DOHH2 (cell line): Measurements from ENCODE around the gene TESK2.

Experiments used
- H3F3A ChIP-seq: fragments of 200-600 bp; sonication (generic), shearing (Covaris generic); 2 replicates; pipeline ENCODE4 v1.6.0; 2016; ENCODE audit warnings: antibody characterized with exemption, mild to moderate bottlenecking; ENCODE audit not compliant: control insufficient read depth, insufficient read depth
- H3K27ac ChIP-seq: fragments of 200-600 bp; sonication (generic); 2 replicates; pipeline ENCODE4 v1.5.1; 2014; ENCODE audit warnings: low read depth, mild to moderate bottlenecking, low read length, moderate library complexity
- H3K27me3 ChIP-seq: fragments of 200-600 bp; sonication (generic); 2 replicates; pipeline ENCODE4 v1.6.1; 2014; ENCODE audit warnings: mild to moderate bottlenecking, low read length, mixed read lengths; ENCODE audit not compliant: control insufficient read depth
- H3K36me3 ChIP-seq: fragments of 200-600 bp; sonication (generic); 2 replicates; pipeline ENCODE4 v1.6.1; 2014; ENCODE audit warnings: mild to moderate bottlenecking, low read length, moderate library complexity, mixed read lengths; ENCODE audit not compliant: control insufficient read depth
- H3K4me1 ChIP-seq: fragments of 200-600 bp; sonication (generic); 2 replicates; pipeline ENCODE4 v1.6.1; 2014; ENCODE audit warnings: mild to moderate bottlenecking, low read length, mixed read lengths; ENCODE audit not compliant: control insufficient read depth
- H3K4me2 ChIP-seq: fragments of 200-600 bp; sonication (generic); 2 replicates; pipeline ENCODE4 v1.6.0; 2014; ENCODE audit warnings: mild to moderate bottlenecking, low read length, moderate library complexity
- H3K4me3 ChIP-seq: fragments of 200-600 bp; sonication (generic); 2 replicates; pipeline ENCODE4 v1.5.1; 2014; ENCODE audit warnings: mild to moderate bottlenecking, low read length, mixed read lengths
- H3K79me2 ChIP-seq: fragments of 200-600 bp; sonication (generic); 2 replicates; pipeline ENCODE4 v1.6.1; 2014; ENCODE audit warnings: mild to moderate bottlenecking, low read length, mixed read lengths; ENCODE audit not compliant: control insufficient read depth
- H3K9me2 ChIP-seq: fragments of 200-600 bp; sonication (generic); replicated peaks from 2 replicates; pipeline ENCODE4 v1.6.1; 2014; ENCODE audit warnings: mild to moderate bottlenecking, low read length, mixed read lengths; ENCODE audit not compliant: control insufficient read depth
- H3K9me3 ChIP-seq: fragments of 200-600 bp; sonication (generic); 2 replicates; pipeline ENCODE4 v1.6.1; 2014; ENCODE audit warnings: antibody characterized with exemption, low read length, mixed read lengths; ENCODE audit not compliant: control insufficient read depth, insufficient read depth
- H4K20me1 ChIP-seq: fragments of 200-600 bp; sonication (generic); 2 replicates; pipeline ENCODE4 v1.6.0; 2014; ENCODE audit warnings: low read depth, mild to moderate bottlenecking, antibody characterized with exemption, low read length, moderate library complexity; ENCODE audit not compliant: control insufficient read depth, insufficient read depth
- CTCF ChIP-seq: fragments of 200-600 bp; sonication (generic); IDR thresholded peaks from one replicate; pipeline ENCODE4 v1.5.1; 2014; ENCODE audit warnings: antibody characterized with exemption, mild to moderate bottlenecking, low read depth, low read length; ENCODE audit not compliant: poor library complexity, severe bottlenecking
- EZH2phosphoT487 ChIP-seq: fragments of 200-600 bp; sonication (generic); IDR thresholded peaks from 2 replicates; pipeline ENCODE4 v1.6.1; 2017; ENCODE audit warnings: borderline replicate concordance, mild to moderate bottlenecking, antibody characterized with exemption, low read length, moderate library complexity, mixed read lengths

Gene TESK2

GRCh38 chr1:45403718-45404117, 87.2 kb downstream of the TESK2 start:
- H3K27me3 ChIP-seq = no peaks in the 10 kb centered on the region
- H4K20me1 ChIP-seq = no peaks in the 10 kb centered on the region
- H3K27ac ChIP-seq = no peak overlapping the region
- no peaks in the 10 kb centered on the region for H3K36me3 ChIP-seq
- no peaks in the 10 kb centered on the region for H3K9me3 ChIP-seq
- TF ChIP-seq EZH2phosphoT487 (no peak), CTCF (no peak)
- no peaks in the 10 kb centered on the region for H3K79me2 ChIP-seq
- no peak overlapping the region for H3K4me2 ChIP-seq
- no peaks in the 10 kb centered on the region for H3F3A ChIP-seq
- H3K4me3 ChIP-seq = no peak overlapping the region
- H3K9me2 ChIP-seq = no peaks in the 10 kb centered on the region
- H3K4me1 ChIP-seq = peaks cover 36% of the 10 kb centered on the region

GRCh38 chr1:45403298-45403697, 87.7 kb downstream of the TESK2 start:
- H3K4me3 ChIP-seq = no peak overlapping the region

GRCh38 chr1:45401524-45401923, 89.4 kb downstream of the TESK2 start:
- Histone ChIP-seq H4K20me1 (no peaks in the 10 kb centered on the region), H3K36me3 (no peaks in the 10 kb centered on the region), H3K4me1 (peaks cover 22% of the 10 kb centered on the region), H3K27ac (no peak overlapping the region), H3K4me3 (no peak overlapping the region), H3K4me2 (no peak overlapping the region), H3K9me3 (no peaks in the 10 kb centered on the region), H3K9me2 (no peaks in the 10 kb centered on the region), H3K27me3 (no peaks in the 10 kb centered on the region), H3K79me2 (no peaks in the 10 kb centered on the region), H3F3A (peaks cover 10% of the 10 kb centered on the region)
- no peak for TF ChIP-seq CTCF
- no peak for TF ChIP-seq EZH2phosphoT487

More at GRCh38 chr1:45403298-45403697, 87.7 kb downstream of the TESK2 start:
- no peak for TF ChIP-seq CTCF
- TF ChIP-seq EZH2phosphoT487 = no peak
- Histone ChIP-seq H3K36me3 (no peaks in the 10 kb centered on the region), H3K27me3 (no peaks in the 10 kb centered on the region), H3F3A (0 out of 2 replicates have a peak, but pooled peaks cover 3% of the 10 kb centered on the region), H3K27ac (no peak overlapping the region), H3K9me3 (no peaks in the 10 kb centered on the region), H3K4me1 (peaks cover 32% of the 10 kb centered on the region), H3K9me2 (no peaks in the 10 kb centered on the region), H3K79me2 (no peaks in the 10 kb centered on the region), H4K20me1 (no peaks in the 10 kb centered on the region), H3K4me2 (no peak overlapping the region)

DNA sequence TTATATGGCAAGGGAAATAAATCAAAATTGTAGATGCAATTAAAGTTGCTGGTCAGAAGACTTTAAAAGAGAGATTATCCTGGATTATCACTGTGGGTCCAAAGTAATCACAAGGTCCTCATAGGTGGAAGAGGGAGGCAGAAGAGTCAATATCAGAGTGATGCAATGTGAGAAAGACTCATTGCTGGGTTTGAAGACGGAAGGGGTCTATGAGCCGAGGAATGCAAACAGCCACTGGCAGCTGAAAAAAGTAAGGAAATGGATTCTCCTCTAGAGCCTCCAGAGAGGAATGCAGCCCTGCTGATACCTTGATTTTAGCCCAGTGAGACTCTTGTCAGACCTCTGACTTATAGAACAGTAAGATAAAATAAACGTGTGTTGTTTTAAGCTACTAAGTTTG, 90.9 kb downstream of the TESK2 start:
- no peaks in the 10 kb centered on the region for H3K9me2 ChIP-seq
- no peaks in the 10 kb centered on the region for H3K9me3 ChIP-seq
- H3K27me3 ChIP-seq = no peaks in the 10 kb centered on the region
- peaks cover 15% of the 10 kb centered on the region for H3F3A ChIP-seq
- H3K4me2 ChIP-seq = no peak overlapping the region
- H3K79me2 ChIP-seq = no peaks in the 10 kb centered on the region
- H3K27ac ChIP-seq = no peak overlapping the region
- no peaks in the 10 kb centered on the region for H4K20me1 ChIP-seq
- no peak overlapping the region for H3K4me3 ChIP-seq
- no peak for TF ChIP-seq CTCF
- no peak for TF ChIP-seq EZH2phosphoT487
- H3K4me1 ChIP-seq = peaks cover 30% of the 10 kb centered on the region
- no peaks in the 10 kb centered on the region for H3K36me3 ChIP-seq
